Fibroblast of upper back skin (primary cell): ENCODE data around the gene CEP78.
"Not testable (repeated sequence)": the region's sequence is repeated elsewhere in the genome, so short reads cannot be mapped to it uniquely, and the experiment has no call there.

ENCODE experiments used
- DNase-seq: peaks from one replicate; pipeline ENCODE4 v3.0.0-alpha.2; 2013

The CEP78 gene

DNA sequence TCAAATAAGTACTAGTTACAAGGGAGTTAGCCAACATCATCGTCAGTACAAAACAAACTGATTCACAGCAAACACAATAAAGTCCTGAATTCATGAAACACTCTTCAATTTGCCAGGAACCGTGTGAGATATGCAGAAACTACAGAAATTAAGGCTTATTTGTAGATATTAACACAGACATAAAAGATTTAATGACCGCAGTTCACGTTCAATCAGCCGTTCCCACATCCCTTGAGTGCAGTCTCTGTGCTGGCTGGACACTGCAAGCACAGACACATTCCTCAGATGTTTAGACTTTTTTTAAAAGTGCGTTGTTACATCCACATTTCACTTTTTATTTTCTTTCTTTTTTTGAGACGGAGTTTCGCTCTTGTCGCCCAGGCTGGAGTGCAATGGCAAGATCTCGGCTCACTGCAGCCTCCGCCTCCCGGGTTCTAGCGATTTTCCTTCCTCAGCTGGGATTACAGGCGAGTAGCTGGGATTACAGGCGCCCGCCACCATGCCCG is 566 bp upstream of the CEP78 start:
- DNase-seq = no peak

GRCh38 chr9:78236551-78236910 is 656 bp downstream of the CEP78 start:
- no peak for DNase-seq

- no peak for DNase-seq
These were observed 2.5 kb downstream of the CEP78 start for GRCh38 chr9:78238046-78239038.

DNA sequence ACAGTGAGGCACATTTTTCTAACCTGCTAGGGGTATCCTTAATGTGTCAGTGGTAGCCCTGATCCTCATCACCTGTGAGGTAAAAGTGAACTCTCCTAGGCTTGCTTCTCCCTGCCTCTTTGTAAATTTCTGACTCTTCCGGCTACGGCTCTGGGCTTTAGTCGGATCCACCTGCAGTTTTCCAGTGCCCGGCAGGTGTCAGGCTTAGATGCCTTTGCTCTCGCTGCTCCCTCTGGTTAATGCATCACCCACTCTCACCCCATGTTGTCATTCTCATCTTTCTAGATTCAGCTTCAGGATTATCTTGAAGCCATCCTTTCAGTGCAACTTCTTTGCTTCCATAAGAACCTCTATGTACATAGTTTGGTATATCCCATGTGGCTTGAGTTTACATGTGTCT is 3.6 kb downstream of the CEP78 start:
- DNase-seq = peak; percentile 11

DNA sequence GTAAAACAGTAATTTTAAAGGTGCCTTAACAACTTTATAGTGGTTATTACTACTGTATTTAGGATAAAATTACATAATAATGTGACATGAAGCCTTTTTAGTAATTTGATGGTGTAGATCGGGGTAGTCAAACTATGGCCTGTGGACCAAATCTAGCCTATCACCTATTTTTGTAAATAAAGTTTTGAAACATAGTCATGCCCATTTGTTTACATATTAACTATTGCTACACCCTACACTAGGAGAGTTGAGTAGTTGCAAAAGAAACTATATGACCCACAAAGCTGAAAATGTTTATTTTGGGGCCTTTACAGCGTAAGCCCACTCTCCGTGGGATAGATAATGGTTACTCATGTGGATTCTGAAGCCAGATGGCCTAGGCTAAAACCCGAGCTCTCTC is 6.2 kb downstream of the CEP78 start:
- no peak for DNase-seq

DNA sequence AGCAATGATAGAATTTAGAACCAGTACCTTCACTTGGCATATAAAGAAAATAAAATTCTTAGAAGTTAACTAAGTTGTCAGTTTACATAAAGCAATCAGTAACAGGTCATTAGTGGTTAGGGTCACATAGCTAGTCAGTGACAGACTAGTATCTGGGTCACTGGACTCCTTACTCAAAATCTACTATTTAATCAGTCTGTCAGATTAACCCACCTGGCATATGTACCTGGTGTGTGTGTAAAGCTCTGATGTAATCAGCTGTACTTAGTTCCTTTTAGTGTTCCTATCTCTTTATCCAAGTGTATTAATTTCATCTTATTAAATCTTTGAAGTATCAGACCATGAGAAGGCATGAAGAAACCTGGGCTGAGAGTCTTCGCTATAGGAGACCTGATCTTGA is 7.3 kb downstream of the CEP78 start:
- no peak for DNase-seq

DNA sequence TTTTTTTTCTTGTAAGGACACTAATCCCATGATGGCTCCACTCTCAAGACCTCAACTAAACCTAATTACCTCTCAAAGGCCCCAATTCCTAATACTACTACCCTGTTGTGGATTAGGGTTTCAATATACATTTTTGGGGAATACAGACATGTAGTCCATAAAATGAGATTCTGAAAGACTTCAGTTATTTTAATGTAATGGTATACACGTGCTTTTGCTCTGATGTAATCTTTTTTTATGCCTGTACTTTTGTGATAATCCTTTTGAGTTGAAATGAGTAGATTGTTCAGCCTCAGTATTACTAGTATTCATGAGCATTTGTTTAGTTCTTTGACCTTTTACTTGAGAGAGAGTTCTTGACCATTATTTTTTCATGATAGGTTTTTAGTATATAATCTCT is 9.5 kb downstream of the CEP78 start:
- DNase-seq = no peak

DNA sequence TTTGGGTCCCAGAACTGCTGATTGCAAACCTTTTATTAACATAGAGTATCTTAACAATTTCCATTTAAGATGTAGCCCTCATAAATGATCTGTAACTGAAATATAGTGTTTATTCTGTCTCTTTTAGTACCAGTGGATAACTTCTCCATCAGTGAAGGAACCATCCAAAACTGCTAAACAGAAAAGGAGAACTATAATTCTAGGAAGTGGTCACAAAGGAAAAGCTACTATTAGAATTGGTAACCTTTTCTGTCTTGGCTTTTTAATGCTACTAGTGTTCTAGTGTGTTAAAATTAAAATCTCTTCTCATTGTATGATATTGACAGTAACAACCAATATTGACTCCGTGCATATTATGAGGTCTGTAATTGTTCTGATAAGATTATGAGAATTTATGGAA is 12.8 kb downstream of the CEP78 start:
- no peak for DNase-seq

DNA sequence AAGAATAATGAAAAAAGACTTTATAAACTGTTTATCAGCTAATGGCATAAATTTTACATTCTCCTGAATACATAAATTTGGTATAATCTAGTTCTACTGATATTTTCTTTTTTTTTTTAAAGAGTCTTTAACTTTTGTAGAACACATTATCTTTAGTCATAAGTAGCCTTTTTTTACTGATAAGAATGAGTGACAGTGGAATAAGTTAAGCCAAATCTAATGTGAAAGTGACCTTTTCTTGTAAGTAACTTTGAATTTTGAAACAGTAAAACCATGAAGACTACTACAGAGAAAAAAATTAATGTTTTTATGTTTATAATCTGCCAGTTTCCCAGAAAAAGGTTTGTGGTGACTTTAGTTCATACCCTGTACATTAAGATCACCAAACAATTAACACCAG is 13.7 kb downstream of the CEP78 start:
- DNase-seq = no peak

DNA sequence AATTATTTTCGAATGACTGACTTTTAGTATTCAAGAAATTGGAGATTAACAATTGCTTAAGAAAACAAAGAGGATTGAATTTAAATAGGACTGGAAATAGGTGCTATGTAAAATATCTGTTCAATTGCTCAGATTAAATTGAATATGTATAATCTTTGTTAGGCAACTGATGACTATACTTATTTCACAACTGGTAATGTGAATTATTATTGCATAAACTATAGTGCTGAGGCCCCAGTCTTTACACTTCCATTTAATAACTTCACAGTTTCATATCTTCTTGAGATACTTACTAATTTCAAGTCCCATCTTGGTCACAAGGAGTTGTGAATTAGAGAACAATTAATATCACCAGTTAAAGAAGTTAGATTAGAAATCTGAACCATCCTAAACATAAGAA is 16.7 kb downstream of the CEP78 start:
- no peak for DNase-seq

DNA sequence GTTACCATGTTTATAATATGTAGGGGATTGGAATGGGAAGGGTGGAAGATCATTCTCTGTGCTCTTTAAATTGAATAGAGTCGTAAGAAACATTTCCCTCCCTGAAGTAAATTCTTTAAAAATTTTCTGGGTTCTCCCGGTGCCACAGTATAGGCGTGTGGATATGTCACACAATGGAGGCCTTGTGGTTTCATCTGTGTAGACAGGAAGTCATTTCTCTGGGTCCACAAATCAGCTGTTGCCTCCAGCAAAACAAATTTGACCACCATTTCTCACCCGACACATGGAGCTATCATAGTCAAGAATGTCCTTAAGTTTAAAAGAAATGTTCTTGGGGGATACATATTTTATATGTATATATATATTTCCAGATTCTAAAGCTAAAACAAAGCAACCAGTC is 17.4 kb downstream of the CEP78 start:
- DNase-seq = no peak

- peak; percentile 42 for DNase-seq
These were observed 25.6 kb downstream of the CEP78 start for GRCh38 chr9:78261403-78262001.

DNA sequence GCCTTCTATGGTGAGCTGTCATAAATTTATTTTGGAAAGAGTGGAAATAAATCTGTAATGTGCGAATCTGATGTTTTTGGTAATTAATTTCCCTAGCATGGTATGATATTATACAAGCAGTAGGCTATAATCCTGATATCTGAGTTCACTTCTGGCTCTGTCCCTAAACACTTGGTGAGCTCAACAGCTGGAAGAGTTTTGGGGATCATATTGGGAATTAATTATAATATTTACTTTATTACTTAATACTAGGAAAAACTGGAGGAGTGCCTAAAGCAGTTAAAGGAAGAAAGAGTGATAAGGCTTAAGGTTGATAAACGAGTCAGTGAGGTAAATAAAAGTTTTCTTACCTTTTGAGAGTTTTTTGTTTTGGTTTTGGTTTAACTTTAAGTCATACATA is 26.8 kb downstream of the CEP78 start:
- no peak for DNase-seq

DNA sequence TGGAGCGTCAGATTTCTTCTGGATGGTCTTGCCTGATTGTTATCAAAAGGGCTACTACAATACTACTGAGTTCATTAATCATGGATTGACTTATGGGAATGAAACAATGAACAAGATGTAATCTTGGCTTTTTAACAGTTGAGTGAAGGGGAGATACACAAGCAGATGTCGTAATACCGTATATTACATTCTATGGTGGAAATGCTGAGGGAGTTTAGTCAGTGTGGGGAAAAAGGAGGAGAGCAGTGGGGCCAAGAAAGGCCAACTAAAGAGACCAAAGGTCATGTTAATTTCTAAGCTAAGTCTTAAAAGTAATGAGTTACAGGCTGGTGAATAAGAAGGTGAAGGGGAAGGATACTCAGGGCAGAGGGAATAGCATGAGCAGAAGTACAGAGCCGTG is 32.0 kb downstream of the CEP78 start:
- no peak for DNase-seq

GRCh38 chr9:78269784-78270183 is 33.9 kb downstream of the CEP78 start:
- no peak for DNase-seq

DNA sequence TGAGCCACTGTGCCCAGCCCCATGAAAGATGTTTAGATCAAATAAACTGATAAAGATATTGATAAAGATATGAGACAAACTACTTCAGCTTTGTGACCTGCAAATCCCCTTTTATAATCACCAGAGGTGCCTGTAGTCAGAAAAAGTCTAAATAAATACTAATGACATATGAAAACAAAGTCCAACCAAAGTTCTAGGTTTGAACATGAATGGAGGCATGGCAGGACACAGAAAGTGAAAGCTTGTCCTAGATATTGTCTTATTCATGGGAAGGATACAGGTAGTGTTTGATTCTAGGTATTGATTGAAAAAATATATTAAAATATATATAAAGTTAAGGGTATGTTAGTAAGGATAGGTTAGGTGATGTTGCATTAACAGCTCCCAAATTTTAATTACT is 36.4 kb downstream of the CEP78 start:
- DNase-seq = no peak

DNA sequence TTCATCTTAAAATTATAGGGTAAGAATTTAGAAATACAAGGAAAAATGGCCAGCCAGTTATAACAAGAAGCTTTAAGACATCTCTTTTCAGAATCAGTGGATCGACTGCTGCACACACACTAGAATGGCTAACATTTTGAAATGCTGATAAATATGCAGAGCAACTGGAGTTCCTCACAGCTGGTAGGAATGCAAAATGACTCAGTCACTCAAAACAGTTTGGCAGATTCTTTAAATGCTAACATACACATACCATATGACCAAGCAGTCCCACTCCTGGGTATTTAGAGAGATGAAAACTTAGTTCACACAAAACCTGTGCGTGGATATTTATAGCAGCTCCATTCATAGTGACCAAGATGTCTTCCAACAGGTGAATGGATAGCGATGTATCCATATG is 37.9 kb downstream of the CEP78 start:
- DNase-seq = peak; percentile 82

DNA sequence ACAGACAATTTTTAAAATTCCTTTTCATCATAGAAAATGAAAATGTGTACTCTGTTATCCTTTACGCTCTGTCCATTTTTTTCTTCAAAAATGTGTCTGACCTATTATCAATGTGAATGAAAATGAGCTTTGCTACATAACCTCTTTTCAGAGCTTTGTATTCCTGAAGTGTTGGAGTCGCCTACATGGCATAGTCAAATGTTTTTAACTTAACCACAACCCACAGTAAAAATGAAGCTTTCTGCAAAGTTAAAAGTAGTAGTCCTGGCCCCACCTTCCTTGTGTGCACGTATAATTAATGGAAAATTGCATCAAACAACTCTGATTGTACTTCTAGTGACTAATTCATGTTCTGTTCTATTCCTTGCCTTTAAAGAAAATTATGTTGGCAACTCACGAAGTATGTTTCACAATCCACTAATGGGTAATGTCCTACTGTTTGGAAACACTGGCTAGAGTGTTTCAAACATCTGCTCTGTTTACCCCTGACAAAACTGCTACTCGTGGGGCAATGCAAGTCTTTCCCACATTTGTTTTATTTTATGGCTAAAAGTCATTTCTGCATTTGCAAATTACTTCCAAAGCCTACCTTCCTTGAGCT is 42.4 kb downstream of the CEP78 start:
- DNase-seq = peak; percentile 59

GRCh38 chr9:78278801-78279200 is 42.9 kb downstream of the CEP78 start:
- no peak for DNase-seq

DNA sequence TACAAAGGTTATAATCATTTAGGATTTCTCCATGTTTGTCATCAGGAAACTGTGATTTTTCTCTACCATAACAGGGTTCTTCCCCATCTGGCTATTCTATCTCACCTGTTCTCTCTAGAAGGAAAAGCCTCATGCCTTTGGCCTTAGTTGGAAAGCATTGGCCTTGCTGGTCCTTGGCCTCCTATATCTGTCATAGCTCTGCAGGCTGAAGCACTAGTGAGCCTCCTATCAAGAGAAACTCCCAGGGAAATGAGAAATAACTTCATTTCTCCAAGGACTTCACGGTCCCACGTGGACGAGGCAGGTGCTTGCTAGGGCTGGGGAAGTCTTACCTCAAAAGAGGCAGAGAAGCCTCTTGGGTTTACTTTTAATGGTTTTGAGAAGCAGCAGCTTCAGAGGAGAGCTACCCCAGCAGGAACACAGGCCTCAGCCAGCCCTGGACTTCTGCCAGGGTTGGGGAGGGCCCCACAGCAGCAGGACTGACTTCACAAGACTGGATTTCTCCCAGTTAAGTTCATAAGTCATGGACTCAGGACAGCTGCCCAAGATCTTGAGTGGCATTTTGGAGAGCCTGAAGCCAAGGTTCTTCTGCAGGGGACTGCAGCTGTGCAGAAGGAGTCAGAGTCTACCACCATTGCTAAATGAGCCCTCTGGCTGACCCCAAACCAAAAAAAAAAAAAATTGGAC is 45.2 kb downstream of the CEP78 start:
- DNase-seq = peak; percentile 79

GRCh38 chr9:78284181-78284580 is 48.3 kb downstream of the CEP78 start:
- not testable (repeated sequence) for DNase-seq

- no peak for DNase-seq
These were observed 50.2 kb downstream of the CEP78 start for GRCh38 chr9:78286125-78286524.

DNA sequence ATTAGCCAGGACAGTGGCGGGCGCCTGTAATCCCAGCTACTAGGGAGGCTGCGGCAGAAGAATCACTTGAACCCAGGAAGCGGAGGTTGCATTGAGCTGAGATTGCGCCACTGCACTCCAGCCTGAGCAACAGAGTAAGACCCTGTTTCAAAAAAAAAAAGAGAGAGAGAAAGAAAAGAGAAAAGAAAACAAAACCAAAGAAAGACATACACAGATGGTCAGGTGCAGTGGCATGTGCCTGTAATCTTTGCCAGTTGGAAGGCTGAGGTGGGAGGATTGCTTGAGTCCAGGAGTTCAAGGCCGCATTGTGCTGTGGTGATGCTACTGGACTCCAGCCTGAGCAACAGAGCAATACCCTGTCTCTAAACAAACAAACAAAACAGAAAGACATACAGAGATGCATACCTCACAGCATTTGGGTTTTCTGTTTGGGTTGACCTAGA is 51.1 kb downstream of the CEP78 start:
- DNase-seq = no peak
